HG03066 (cell line): ENCODE data around the gene KLHL29.

ENCODE experiments used
- ATAC-seq: cut with Tn5 transposase; IDR thresholded peaks from one replicate; pipeline ENCODE4 v1.9.1; 2021; ENCODE audit warnings: low read depth; ENCODE audit not compliant: unreplicated experiment

The KLHL29 gene

GRCh38 chr2:23467618-23468017 is 82.6 kb downstream of the KLHL29 start:
- ATAC-seq, result no peak

- no peak for ATAC-seq
Observed at GRCh38 chr2:23468474-23469141, 83.6 kb downstream of the KLHL29 start.

GRCh38 chr2:23469142-23469540 is 84.2 kb downstream of the KLHL29 start:
- no peak for ATAC-seq

- no peak for ATAC-seq
Observed at GRCh38 chr2:23475036-23475435, 90.1 kb downstream of the KLHL29 start.

GRCh38 chr2:23475473-23475872 is 90.5 kb downstream of the KLHL29 start:
- no peak for ATAC-seq

- ATAC-seq, result no peak
Observed at GRCh38 chr2:23476786-23477185, 91.8 kb downstream of the KLHL29 start.

- ATAC-seq, result no peak
Observed at GRCh38 chr2:23477392-23477791, 92.4 kb downstream of the KLHL29 start.

- no peak for ATAC-seq
Observed at GRCh38 chr2:23478087-23478932, 93.3 kb downstream of the KLHL29 start.

- no peak for ATAC-seq
Observed at GRCh38 chr2:23478933-23479683, 94.1 kb downstream of the KLHL29 start.

- ATAC-seq, result no peak
Observed at GRCh38 chr2:23480957-23481797, 96.2 kb downstream of the KLHL29 start.

GRCh38 chr2:23482188-23482587 is 97.2 kb downstream of the KLHL29 start:
- ATAC-seq, result no peak

- no peak for ATAC-seq
Observed at GRCh38 chr2:23482607-23483006, 97.6 kb downstream of the KLHL29 start.

GRCh38 chr2:23483791-23484190 is 98.8 kb downstream of the KLHL29 start:
- ATAC-seq, result no peak

GRCh38 chr2:23484275-23484674 is 99.3 kb downstream of the KLHL29 start:
- ATAC-seq, result no peak

GRCh38 chr2:23484767-23485166 is 99.8 kb downstream of the KLHL29 start:
- ATAC-seq, result no peak

GRCh38 chr2:23485261-23485660 is 100.3 kb downstream of the KLHL29 start:
- ATAC-seq, result no peak

GRCh38 chr2:23485841-23486683 is 101.1 kb downstream of the KLHL29 start:
- ATAC-seq, result no peak

GRCh38 chr2:23486684-23487075 is 101.7 kb downstream of the KLHL29 start:
- no peak for ATAC-seq

- no peak for ATAC-seq
Observed at GRCh38 chr2:23487735-23488492, 102.9 kb downstream of the KLHL29 start.
